GM18909 (cell line): ENCODE data around the gene METRNL.
"Not testable (repeated sequence)": the region's sequence is repeated elsewhere in the genome, so short reads cannot be mapped to it uniquely, and the experiment has no call there.

ENCODE experiments used
- ATAC-seq: cut with Tn5 transposase; IDR thresholded peaks from one replicate; pipeline ENCODE4 v1.9.1; 2021; ENCODE audit warnings: mild to moderate bottlenecking; ENCODE audit not compliant: unreplicated experiment, poor library complexity

METRNL gene

GRCh38 chr17:83079352-83079747 is at the start of gene METRNL:
METRNL (plus strand) TSS chr17:83079609; CDS start chr17:83079816, 207 bp downstream.
- no peak for ATAC-seq

DNA sequence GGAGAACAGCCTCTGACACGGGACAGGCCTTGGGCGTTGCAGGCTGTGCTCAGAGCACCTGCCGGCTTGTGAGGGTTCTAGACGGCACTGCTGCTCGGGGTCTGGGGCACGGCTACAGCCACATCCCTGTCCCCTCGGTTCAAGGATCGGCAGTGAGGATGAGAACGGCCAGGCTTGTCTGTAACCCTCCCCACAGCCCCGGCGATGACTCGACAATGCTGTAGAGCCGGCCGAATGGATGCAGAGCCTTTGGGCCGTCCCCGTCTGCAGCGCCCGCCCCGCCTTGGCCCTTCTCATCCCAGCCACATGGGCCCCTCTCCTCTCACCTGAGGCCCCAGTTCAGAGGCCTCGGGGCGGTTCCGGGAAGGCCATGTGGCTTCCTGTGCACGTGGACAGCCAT is 49.0 kb upstream of the METRNL start:
- no peak for ATAC-seq

DNA sequence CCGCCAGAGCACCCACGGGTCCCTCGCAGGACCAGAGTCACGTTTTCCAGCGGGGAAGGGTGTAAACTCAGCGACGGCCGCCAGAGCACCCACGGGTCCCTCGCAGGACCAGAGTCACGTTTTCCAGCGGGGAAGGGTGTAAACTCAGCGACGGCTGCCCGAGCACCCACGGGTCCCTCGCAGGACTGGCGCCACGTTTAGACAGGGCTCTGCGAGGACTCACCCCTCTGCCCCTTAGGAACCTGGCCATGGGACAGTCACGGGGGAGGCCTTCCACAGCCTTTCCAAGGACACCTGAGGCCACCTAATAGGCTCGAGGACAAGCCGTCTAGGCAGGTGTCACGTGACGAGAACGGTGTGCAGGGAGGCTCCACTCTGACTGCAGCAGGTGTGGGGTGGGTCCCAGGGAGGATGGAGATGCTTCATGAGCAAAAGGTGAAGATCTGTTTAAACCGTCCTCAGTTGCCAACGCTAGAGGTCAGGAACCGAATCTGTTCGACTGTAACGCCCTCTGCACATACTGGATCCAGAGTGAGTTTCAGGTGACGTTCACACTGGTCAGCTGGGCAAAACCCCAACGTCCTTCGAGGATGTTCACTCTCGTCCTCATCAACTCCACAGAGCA is 48.0 kb upstream of the METRNL start:
- no peak for ATAC-seq

GRCh38 chr17:83031946-83032451 is 47.4 kb upstream of the METRNL start:
- ATAC-seq, result not testable (repeated sequence)

- no peak for ATAC-seq
Measured at GRCh38 chr17:83032781-83033180, 46.6 kb upstream of the METRNL start.

- no peak for ATAC-seq
Measured at GRCh38 chr17:83034525-83034924, 44.9 kb upstream of the METRNL start.

GRCh38 chr17:83035722-83036121 is 43.7 kb upstream of the METRNL start:
- ATAC-seq, result no peak

DNA sequence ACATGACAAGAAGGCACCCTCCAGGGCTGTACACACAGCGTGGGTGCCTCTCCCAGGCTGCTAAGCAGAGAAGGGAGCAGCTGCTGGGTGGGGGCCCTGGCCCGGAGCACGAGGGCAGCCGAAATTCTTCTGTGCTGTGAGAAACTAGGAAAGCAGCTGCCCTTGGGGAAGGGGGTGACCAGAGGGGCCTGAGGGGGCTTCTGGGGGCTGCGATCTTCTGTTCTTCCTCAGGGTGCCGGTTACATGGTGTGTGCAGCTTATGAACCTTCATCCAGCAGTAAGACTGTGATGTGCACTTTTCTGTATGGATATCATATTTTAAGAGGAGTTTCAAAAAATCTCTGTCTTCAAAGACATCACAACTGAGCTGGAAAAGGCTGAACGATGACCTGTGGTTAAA is 43.2 kb upstream of the METRNL start:
- no peak for ATAC-seq

DNA sequence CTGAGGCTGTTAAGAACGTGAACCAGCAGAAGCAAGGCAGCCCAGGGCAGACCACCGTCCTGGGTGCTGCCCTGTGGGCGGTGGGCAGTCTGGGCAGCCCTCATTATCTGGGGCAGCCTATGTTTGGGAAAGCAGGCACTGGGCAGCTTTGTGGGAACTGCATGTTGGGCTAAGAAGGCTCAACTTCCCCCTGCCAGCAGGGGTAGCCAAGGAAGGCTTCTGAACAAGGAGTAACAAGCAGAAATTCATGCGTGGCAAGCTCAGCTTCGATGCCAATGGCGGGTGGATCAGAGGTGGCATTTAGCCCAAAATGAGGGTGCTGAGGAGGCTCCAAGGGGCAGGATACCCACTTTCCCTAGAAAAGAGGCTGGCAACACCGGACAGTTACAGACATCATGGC is 42.7 kb upstream of the METRNL start:
- no peak for ATAC-seq

- ATAC-seq, result no peak
Measured at GRCh38 chr17:83037084-83037873, 42.1 kb upstream of the METRNL start.

DNA sequence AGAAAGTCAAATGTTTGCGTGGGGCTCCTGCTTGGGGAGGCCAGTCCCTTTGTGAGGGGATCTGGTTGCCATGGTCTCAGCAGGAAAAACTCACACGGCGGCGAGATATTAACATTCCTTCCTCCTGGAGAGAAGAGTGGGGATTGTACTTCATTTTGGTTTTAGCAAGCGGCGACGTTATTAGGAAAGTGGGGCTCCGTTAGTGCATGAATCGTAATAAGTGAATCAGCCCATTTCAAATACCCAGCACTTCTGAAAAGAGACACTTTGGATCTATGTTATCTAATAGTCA is 41.6 kb upstream of the METRNL start:
- ATAC-seq, result no peak

GRCh38 chr17:83038983-83039382 is 40.4 kb upstream of the METRNL start:
- ATAC-seq, result not testable (repeated sequence)

DNA sequence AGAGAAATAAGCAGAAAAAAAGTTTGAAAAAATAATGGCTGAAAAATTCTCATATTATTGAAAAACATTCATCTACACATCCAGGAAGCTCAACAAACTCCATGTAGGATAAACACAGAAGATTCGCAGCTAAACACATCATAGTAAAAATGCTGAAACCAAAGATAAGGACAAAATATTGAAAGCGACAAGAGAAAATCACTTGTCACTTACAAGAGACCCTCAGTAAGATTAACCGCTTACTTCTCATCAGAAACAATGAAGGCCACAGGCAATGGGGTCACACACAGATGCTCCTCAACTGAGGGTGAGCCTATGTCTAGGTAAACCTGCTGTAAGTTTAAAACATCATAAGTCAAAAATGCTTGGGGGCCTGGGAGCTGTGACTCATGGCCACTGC is 38.1 kb upstream of the METRNL start:
- ATAC-seq, result no peak

DNA sequence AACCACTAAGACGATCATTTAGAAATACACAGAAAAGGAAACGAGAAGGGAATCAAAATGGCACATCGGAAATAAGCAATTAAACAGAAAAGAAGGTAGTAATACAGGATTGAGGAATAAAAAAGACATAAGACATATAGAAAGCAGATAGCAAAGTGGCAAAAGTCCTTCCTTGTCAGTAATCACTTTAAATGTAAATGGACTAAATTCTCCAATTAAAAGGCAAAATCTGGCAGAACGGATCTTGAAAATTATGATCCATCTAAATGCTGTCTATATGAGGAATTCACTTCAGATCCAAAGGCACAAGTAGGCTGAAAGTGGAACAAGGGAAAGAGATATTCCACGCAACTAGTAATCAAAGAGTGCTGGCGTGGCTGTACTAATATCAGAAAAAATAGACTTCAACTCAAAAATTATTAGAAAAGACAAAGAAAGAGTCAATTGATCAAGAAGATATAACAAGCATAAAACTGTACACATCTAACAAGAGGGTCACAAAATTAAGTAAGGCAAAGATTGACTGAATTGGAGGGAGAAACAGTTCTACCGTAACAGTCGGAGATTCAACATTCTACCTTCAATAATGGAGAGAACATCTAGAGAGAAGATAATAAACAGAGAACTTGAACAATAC is 36.8 kb upstream of the METRNL start:
- ATAC-seq, result no peak

- not testable (repeated sequence) for ATAC-seq
Measured at GRCh38 chr17:83044479-83044878, 34.9 kb upstream of the METRNL start.

DNA sequence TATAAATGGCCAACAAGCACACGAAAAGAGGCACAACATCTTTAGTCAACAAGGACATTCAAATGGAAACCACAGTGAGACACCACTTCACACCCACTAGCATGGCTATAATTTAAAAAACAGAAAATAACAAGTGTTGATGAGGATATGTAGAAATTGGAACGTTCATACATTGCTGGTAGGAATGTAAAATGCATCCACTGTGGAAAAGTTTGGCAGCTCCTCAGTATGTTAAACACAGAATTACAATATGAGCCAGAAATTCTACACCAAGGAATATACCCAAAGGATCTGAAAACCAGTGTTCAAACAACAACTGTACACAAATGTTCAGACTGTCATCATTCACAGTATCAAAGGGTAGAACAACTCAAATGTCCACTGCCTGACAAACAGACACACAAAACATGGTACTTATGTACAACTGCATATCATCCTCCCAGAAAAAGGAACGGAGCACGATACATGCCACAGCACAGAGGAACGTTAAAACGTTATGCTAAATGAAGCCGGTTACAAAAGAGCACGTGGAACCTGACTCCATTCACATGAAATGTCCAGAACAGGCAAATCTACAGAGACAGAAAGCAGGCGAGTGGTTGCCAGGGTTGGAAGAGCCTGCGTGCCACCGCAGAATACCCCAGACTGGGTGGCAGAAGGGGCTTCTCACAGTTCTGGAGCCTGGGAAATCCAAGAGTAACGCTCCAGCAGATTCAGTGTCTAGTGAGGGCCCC is 32.8 kb upstream of the METRNL start:
- no peak for ATAC-seq

DNA sequence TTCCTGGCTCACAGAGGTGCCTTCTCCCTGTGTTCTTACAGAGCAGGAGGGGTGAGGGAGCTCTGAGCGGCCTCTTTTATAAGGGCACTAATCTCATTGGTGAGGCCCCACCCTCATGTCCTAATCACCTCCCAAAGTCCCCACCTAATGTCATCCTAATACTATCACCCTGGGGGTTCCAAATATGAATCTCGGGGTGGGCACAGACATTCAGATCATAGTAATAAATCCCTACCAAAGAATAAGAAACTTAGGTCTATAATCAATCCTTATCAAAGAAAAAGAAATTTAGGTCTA is 32.3 kb upstream of the METRNL start:
- no peak for ATAC-seq

DNA sequence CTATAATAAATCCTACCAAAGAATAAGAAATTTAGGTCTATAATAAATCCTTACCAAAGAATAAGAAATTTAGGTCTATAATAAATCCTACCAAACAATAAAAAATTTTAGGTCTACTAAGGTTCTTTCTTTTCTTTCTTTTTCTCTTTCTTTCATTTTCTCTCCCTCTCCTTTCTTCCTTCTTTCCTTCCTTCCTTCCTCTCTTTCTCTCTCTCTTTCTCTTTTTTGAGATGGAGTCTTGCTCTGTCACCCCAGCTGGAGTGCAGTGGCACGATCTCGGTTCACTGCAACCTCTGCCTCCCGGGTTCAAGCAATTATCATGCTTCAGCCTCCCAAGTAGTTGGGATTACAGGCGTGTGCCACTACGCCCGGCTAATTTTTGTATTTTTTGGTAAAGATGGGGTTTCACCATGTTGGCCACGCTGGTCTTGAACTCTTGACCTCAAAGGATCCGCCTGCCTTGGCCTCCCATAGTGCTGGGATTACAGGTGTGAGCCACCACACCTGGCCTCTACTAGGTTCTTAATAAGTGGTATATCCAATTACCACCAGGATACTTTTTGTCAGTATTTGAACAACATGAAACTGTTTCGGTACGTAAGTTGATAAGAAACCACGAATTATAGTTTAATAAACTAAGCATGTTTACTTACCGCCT is 31.5 kb upstream of the METRNL start:
- ATAC-seq, result not testable (repeated sequence)

DNA sequence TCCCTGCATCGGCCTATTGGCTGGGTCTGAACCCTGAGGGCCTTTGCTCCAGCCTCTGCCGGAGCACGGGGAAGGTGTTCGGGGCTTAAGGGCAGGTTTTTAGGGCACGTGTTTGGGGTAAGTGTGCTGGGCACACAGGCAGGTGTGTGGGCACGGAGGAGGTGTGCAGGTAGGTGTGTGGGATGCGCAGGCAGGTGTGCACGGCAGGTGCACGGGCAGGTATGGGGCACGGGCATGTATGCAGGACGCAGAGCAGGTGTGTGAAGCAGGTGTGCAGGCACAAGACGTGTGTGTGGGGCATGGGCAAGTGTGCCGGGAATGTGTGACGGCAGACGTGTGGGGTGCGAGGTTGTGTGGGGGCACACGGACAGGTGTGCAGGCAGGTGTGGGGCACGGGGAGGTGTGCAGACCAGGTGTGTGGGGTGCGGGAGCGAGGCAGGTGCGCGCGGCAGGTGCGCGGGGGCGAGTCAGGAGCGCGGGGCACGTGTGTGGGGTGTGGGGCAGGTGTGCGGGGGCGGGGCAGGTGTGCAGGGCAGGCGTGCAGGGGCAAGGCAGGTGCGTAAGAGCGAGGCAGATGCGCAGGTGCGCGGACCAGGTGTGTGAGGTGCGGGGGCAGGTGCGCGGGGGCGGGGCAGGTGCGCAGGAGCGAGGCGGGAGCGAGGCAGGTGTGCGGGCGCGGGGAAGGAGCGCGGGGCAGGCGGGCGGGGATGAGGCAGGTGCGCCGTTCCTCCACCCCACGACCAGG is 28.6 kb upstream of the METRNL start:
- ATAC-seq, result no peak
